ENCODE measurements around the gene PCBP4. TPM values are rescaled to one million over a fixed set of nuclear protein-coding genes. Genes with fewer than 3 reads are reported as not detected.
A peak's percentile ranks its signal among the peaks of the same experiment; 100 is the strongest.

The PCBP4 gene
- total RNA-seq, 2 donors from 2014 or later, result 16.6 to 24.7 TPM

DNA sequence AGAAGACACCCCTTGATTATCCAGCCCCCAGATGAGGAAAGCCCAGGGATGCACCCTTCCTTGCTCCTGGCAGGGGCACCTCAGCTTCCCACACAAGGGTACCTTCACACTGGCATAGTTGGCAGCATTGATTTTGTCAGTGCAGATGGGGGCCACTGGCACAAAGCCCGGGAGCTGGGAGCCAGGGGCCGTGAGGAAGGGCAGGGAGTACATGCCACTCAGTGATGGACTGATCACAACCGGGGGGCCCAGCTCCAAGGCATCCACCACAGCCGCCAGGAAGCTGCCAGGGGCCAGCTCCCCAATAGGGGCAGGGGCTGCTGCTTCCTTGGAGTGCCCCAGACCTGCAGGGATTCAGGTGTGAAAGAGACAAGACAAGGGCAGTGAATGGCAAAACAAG is 2.6 kb upstream of the PCBP4 start:
- H3K9me3 ChIP-seq, result no peaks in the 10 kb centered on the region
- H3K4me3 ChIP-seq, result no peak overlapping the region
- ATAC-seq, result no peak
- 62% methylated on average over 4 of the region's 4 CpGs; no CpG with 5 or more reads in 1 of the 2 donors for WGBS, 2 donors
- peaks cover 81% of the 10 kb centered on the region for H3K4me1 ChIP-seq
- DNase-seq, result no peak
- no peak for TF ChIP-seq POLR2A (IDR thresholded peaks at IDR 0.05)
- TF ChIP-seq, protein P1, sequence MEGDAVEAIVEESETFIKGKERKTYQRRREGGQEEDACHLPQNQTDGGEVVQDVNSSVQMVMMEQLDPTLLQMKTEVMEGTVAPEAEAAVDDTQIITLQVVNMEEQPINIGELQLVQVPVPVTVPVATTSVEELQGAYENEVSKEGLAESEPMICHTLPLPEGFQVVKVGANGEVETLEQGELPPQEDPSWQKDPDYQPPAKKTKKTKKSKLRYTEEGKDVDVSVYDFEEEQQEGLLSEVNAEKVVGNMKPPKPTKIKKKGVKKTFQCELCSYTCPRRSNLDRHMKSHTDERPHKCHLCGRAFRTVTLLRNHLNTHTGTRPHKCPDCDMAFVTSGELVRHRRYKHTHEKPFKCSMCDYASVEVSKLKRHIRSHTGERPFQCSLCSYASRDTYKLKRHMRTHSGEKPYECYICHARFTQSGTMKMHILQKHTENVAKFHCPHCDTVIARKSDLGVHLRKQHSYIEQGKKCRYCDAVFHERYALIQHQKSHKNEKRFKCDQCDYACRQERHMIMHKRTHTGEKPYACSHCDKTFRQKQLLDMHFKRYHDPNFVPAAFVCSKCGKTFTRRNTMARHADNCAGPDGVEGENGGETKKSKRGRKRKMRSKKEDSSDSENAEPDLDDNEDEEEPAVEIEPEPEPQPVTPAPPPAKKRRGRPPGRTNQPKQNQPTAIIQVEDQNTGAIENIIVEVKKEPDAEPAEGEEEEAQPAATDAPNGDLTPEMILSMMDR (IDR thresholded peaks at IDR 0.05), result no peak
- intact Hi-C loops (cut with DNase I), result no loop called here
- no peaks in the 10 kb centered on the region for H3K27me3 ChIP-seq
- peak overlapping the region in 3 of 4 donors; percentile 25 to 52 (median 46) for H3K27ac ChIP-seq
- no peaks in the 10 kb centered on the region for H3K36me3 ChIP-seq (replicated peaks in 1 of 2; ENCODE audit: insufficient read depth in 1 of 2, low read depth in 2 of 2)

DNA sequence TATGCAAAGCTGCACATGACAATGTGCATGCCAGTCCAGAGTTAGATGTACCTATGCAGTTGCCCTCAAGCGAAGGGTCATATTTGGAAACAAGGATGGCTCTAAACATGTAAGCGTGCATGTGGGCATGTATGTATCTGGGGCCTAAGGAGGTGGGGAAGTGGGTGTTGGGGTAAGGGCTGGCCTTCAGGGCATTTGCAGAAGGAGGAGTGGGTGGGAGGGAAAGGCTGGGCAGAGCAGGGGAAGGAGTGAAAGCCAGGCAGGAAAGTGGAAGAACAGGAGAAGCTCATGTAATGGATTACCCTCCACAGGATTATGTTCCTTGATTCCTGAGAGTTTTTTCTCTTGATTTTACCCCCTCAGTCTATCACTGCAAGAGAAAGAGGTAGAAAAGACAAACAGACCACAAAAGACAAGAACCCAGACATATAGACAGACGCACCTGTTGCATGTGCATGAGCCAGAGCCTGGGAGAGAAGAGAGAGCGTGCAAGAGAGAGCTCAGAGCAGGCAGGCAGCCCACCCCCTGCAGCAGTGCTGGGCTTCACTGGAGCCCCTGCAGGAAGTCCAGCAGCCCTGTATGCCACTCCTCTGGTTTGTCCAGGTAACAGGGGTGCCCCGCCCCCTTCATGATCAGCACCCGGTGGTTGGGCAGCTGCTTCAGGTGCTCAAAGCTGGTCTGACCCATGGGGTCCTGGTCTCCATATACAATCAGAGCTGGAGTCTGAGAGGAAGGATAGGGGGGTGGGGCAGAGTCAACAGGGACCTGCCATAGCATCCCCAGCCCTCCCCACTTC is 1.8 kb upstream of the PCBP4 start:
- intact Hi-C loops (cut with DNase I), result no loop called here
- H3K4me1 ChIP-seq, result peaks cover 73% of the 10 kb centered on the region
- H3K9me3 ChIP-seq, result no peaks in the 10 kb centered on the region
- H3K27me3 ChIP-seq, result no peaks in the 10 kb centered on the region
- no peak overlapping the region for H3K4me3 ChIP-seq
- DNase-seq, result no peak
- 86 to 96% methylated on average over 5 to 6 of the region's 6 CpGs for WGBS, 2 donors
- H3K36me3 ChIP-seq (replicated peaks in 1 of 2; ENCODE audit: insufficient read depth in 1 of 2, low read depth in 2 of 2), result no peaks in the 10 kb centered on the region
- peak overlapping the region in 3 of 4 donors; percentile 77 to 91 (median 83) for H3K27ac ChIP-seq
- no peak for TF ChIP-seq POLR2A (IDR thresholded peaks at IDR 0.05)
- TF ChIP-seq, protein P1 (IDR thresholded peaks at IDR 0.05), result no peak
- ATAC-seq, result no peak

DNA sequence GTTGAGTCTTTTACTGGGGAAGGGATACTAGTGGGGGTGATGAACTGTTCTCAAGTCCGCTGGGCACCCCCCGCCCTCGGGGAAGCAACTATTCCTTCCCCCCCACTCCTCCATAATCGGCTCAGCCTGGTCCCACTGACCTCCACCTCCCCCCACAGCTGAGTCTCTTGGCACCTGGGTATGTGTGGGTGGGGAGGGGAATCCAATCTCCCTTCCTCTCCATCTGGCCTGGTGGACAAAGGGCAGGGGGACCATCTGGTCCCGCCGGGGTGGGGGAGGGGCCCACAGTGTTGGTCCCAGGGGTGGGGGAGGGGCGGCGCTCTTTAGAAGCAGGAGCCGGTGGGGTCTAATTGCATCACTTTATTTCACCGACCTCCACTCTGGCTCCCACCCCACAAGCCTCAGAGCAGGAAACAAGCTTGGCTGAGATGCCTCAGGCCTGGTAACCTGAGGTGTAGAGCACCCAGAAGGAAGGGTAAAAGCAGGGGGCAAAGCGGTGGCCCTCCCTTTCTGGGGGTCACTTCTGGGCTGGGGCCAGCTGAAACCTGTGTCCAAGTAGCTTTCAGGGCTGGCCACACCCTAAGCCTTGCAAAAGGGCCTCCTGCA is 1.0 kb upstream of the PCBP4 start:
- peak in 1 of 4 donors; percentile 33 for DNase-seq

DNA sequence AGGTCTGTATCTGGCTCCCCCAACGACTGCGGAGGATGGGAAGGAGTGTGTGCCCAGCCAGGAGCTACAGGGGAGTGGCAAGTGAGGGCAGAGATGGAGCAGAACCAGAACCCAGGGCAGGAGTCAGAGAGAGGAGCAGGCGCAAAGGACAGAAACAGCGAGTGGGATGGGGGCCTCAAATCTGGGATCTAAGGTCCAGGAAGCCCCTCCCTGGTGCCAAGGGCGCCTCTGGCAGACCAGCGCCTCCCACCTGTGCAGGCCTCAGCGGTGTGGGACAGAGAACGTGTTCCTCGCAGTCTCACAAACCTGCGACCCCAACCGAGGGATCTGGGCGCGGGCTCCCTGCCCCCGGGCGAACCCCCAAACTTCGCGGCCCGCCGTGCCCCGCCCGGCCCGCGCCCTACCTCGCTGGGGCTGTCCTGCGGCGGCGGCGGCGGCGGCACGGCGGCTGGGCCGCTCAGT is 301 bp downstream of the PCBP4 start:
- TF ChIP-seq, protein P1 (IDR thresholded peaks at IDR 0.05), result no peak
- no peak for TF ChIP-seq POLR2A (IDR thresholded peaks at IDR 0.05)
- Histone ChIP-seq H3K27ac (peak overlapping the region; percentile 75 to 91 (median 80)), H3K4me1 (peaks cover 64% of the 10 kb centered on the region), H3K9me3 (no peaks in the 10 kb centered on the region), H3K27me3 (no peaks in the 10 kb centered on the region), H3K36me3 (replicated peaks in 1 of 2; ENCODE audit: insufficient read depth in 1 of 2, low read depth in 2 of 2) (no peaks in the 10 kb centered on the region), H3K4me3 (peak overlapping the region in 1 of 2 donors; percentile 42)
- intact Hi-C loops (cut with DNase I), result no loop called here
- WGBS, 2 donors, result 5 to 26% methylated on average over 4 to 30 of the region's 33 CpGs
- DNase-seq, result peak in 1 of 4 donors; percentile 35
- peak; percentile 16 for ATAC-seq

More for the DNA sequence above, 1.0 kb upstream of the PCBP4 start:
- TF ChIP-seq POLR2A (IDR thresholded peaks at IDR 0.05), result no peak
- TF ChIP-seq, protein P1 (IDR thresholded peaks at IDR 0.05), result no peak
- Histone ChIP-seq H3K27ac (peak overlapping the region; percentile 75 to 91 (median 80)), H3K36me3 (replicated peaks in 1 of 2; ENCODE audit: insufficient read depth in 1 of 2, low read depth in 2 of 2) (no peaks in the 10 kb centered on the region), H3K4me3 (peak overlapping the region in 1 of 2 donors; percentile 36), H3K27me3 (no peaks in the 10 kb centered on the region), H3K9me3 (no peaks in the 10 kb centered on the region), H3K4me1 (peaks cover 66% of the 10 kb centered on the region)
- intact Hi-C loops (cut with DNase I), result no loop called here
- no peak for ATAC-seq
- WGBS, 2 donors, result 0 to 13% methylated on average over 4 to 11 of the region's 11 CpGs

All from body of pancreas (tissue), 4 donors.